Measurements from ENCODE around the gene USF2.

- TF ChIP-seq POLR2A (IDR thresholded peaks at IDR 0.05) (no peak), CTCF (IDR thresholded peaks at IDR 0.05) (no peak), POLR2AphosphoS5 (IDR thresholded peaks at IDR 0.05) (no peak)
Observed at GRCh38 chr19:35311901-35312665, 43.3 kb downstream of the USF2 start.
